HepG2 (cell line): ENCODE measurements around the gene PRKCB. TPM values are rescaled to one million over a fixed set of nuclear protein-coding genes. Genes with fewer than 3 reads are reported as not detected.

Experiments used
- ATAC-seq: fragments of 200-7000 bp; cut with Tn5 transposase; 3 replicates; pipeline ENCODE4 v1.9.1; 2020; ENCODE audit warnings: mild to moderate bottlenecking, moderate library complexity
- BruUV-seq: library from RNA; stranded (reverse); fragments of 400-500 nt; replicated peaks from 2 replicates; lab custom pipeline; 2021; lab: Mats Ljungman, UMichigan
- CTCF ChIA-PET: fragments of 300-600 bp; formaldehyde crosslinking; extraction: SDS; loops from one replicate; lab custom pipeline; 2021; ENCODE audit warnings: low total read pairs, inconsistent platforms, low intra/inter-chr PET ratio; lab: Yijun Ruan, JAX
- POLR2A ChIA-PET: fragments of 350-600 bp; sonication (Branson Sonifier 250); formaldehyde crosslinking; loops from one replicate; lab custom pipeline; 2020; ENCODE audit warnings: antibody characterized with exemption, inconsistent platforms; lab: Yijun Ruan, JAX
- DNase-seq: peaks from one replicate; pipeline ENCODE4 v3.0.0-alpha.2; 2015; ENCODE audit warnings: low spot score
- FAIRE-seq: peaks from 3 replicates; lab custom pipeline; 2011; peaks lifted over from hg19 to GRCh38; lab: Jason Lieb, UNC
- H2AFZ ChIP-seq: one replicate; pipeline ENCODE4 v1.6.1; 2011; ENCODE audit warnings: low read length, inconsistent platforms
- H3K27ac ChIP-seq: fragments of 300-600 bp; 3 replicates; pipeline ENCODE4 v1.8.0; 2011; ENCODE audit warnings: mixed run types, mild to moderate bottlenecking, mixed read lengths, low read length, inconsistent platforms; ENCODE audit not compliant: insufficient read depth; ENCODE audit errors: extremely low read length
- H3K27me3 ChIP-seq, 2 experiments: fragments of 200-600 bp in 1 of 2; 2 replicates in 1 of 2; 3 replicates in 1 of 2; pipeline versions ENCODE4 v1.6.0 to v1.8.0; 2011; ENCODE audit warnings: low read length in 2 of 2, mild to moderate bottlenecking in 2 of 2, moderate library complexity in 2 of 2, inconsistent platforms in 1 of 2; ENCODE audit not compliant: insufficient read depth in 2 of 2, control insufficient read depth in 1 of 2
- H3K36me3 ChIP-seq, 2 experiments: fragments of 200-600 bp in 1 of 2; replicated peaks in 1 of 2; 2 replicates in 1 of 2; 3 replicates in 1 of 2; pipeline versions ENCODE4 v1.5.1 to v1.8.0; 2011; ENCODE audit warnings: low read length in 2 of 2, inconsistent platforms in 1 of 2; ENCODE audit not compliant: insufficient read depth in 2 of 2, control insufficient read depth in 1 of 2
- H3K4me1 ChIP-seq: 2 replicates; pipeline ENCODE4 v1.5.1; 2012; ENCODE audit warnings: low read length, inconsistent platforms; ENCODE audit not compliant: insufficient read depth
- H3K4me2 ChIP-seq: 2 replicates; pipeline ENCODE4 v1.6.0; 2011; ENCODE audit warnings: low read depth, low read length, inconsistent platforms
- H3K4me3 ChIP-seq, 3 experiments: fragments of 200-600 bp in 1 of 3; sonication (generic), shearing (Covaris generic) in 1 of 3; replicated peaks in 1 of 3; 2 replicates each; pipeline ENCODE4 v1.5.1; 2011 to 2016; ENCODE audit warnings: low read length in 3 of 3, inconsistent platforms in 2 of 3, low read depth in 2 of 3, mild to moderate bottlenecking in 2 of 3, control low read depth in 1 of 3, mixed read lengths in 1 of 3; ENCODE audit not compliant: insufficient read depth in 1 of 3
- H3K79me2 ChIP-seq: one replicate; pipeline ENCODE4 v1.6.1; 2011; ENCODE audit warnings: low read length, inconsistent platforms; ENCODE audit not compliant: insufficient read depth
- H3K9ac ChIP-seq: 2 replicates; pipeline ENCODE4 v1.6.0; 2011; ENCODE audit warnings: mild to moderate bottlenecking, low read depth, low read length, inconsistent platforms; ENCODE audit not compliant: insufficient read depth
- H3K9me3 ChIP-seq: 2 replicates; pipeline ENCODE4 v1.5.1; 2012; ENCODE audit warnings: mild to moderate bottlenecking, low read length
- H4K20me1 ChIP-seq: 2 replicates; pipeline ENCODE4 v1.6.0; 2011; ENCODE audit warnings: inconsistent platforms, mild to moderate bottlenecking, low read length, moderate library complexity; ENCODE audit not compliant: insufficient read depth
- ARNTL ChIP-seq: sonication (generic); formaldehyde crosslinking; IDR thresholded peaks from 2 replicates; pipeline ENCODE4 v1.4.0; 2020; ENCODE audit warnings: mild to moderate bottlenecking, missing genetic modification reagents
- E2F1 ChIP-seq: sonication (generic); formaldehyde crosslinking; IDR thresholded peaks from 2 replicates; pipeline ENCODE4 v1.5.0; 2020; ENCODE audit warnings: missing genetic modification reagents
- HOXD1 ChIP-seq: sonication (generic); formaldehyde crosslinking; IDR thresholded peaks from 2 replicates; pipeline ENCODE4 v1.5.0; 2020; ENCODE audit warnings: missing genetic modification reagents
- MEF2D ChIP-seq: sonication (generic); formaldehyde crosslinking; IDR thresholded peaks from 2 replicates; pipeline ENCODE4 v1.5.1; 2020; ENCODE audit warnings: mild to moderate bottlenecking, missing genetic modification reagents
- PRDM4 ChIP-seq: sonication (generic); formaldehyde crosslinking; IDR thresholded peaks from 2 replicates; pipeline ENCODE4 v1.9.0; 2021; ENCODE audit warnings: missing genetic modification reagents, borderline replicate concordance
- TAF15 ChIP-seq: fragments of 200-400 bp; formaldehyde crosslinking; IDR thresholded peaks from one replicate; pipeline ENCODE4 v1.6.1; 2018; ENCODE audit warnings: mild to moderate bottlenecking, low read depth, low read length; ENCODE audit not compliant: poor library complexity, severe bottlenecking
- ZMAT5 ChIP-seq: sonication (generic); formaldehyde crosslinking; IDR thresholded peaks from 2 replicates; pipeline ENCODE4 v1.5.0; 2020; ENCODE audit warnings: mild to moderate bottlenecking, low read depth, missing genetic modification reagents, borderline replicate concordance
- ZNF326 ChIP-seq: sonication (generic); formaldehyde crosslinking; IDR thresholded peaks from 2 replicates; pipeline ENCODE4 v1.4.0; 2020; ENCODE audit warnings: missing genetic modification reagents, borderline replicate concordance
- ZNF556 ChIP-seq: sonication (generic); formaldehyde crosslinking; IDR thresholded peaks from 2 replicates; pipeline ENCODE4 v1.4.0; 2020; ENCODE audit warnings: mild to moderate bottlenecking, missing genetic modification reagents, borderline replicate concordance
- WGBS: methylation state at CpG from one replicate; pipeline ENCODE4 v1.1.6; 2017; ENCODE audit warnings: low lambda C conversion rate; 5-methylcytosine and 5-hydroxymethylcytosine counted together
- in situ Hi-C: cut with HindIII; loops from 2 replicates; pipeline ENCODE4 v1.10.0; 2017; ENCODE audit warnings: low pct_unique_long_range_greater_than_20kb; ENCODE audit not compliant: extremely low pct_ligation_motif_present
- intact Hi-C: fragments of 100-400 bp; cut with micrococcal nuclease; formaldehyde crosslinking; loops from one replicate; pipeline ENCODE4 v1.10.0; 2022; ENCODE audit not compliant: unreplicated experiment
- polyA plus RNA-seq, 8 experiments: library from polyadenylated mRNA; depleted of rRNA in 3 of 8; stranded (reverse) in 7 of 8; unstranded in 1 of 8; fragments of >200 nt; fragmentation: Illumina TruSeq in 4 of 8; extraction: Trizol in 4 of 8; gene quantifications; 2 replicates each; pipeline versions ENCODE4 v1.2.1 to v1.2.3, GENCODE V29; 2011 to 2016; ENCODE audit warnings: low read depth in 4 of 8, missing spikeins in 1 of 8, mixed read lengths in 1 of 8; ENCODE audit not compliant: insufficient read depth in 1 of 8
- total RNA-seq, 5 experiments: library from RNA; depleted of rRNA; stranded (reverse); fragments of >200 nt; fragmentation: Illumina TruSeq; extraction: Trizol; gene quantifications; 2 replicates each; pipeline ENCODE4 v1.2.3, GENCODE V29; 2016; ENCODE audit warnings: low read depth in 1 of 5
- TF ChIP-seq, protein P1 (sequence below): sonication (generic); formaldehyde crosslinking; IDR thresholded peaks from 2 replicates; pipeline ENCODE4 v1.5.0; 2020; ENCODE audit warnings: missing genetic modification reagents, mild to moderate bottlenecking, borderline replicate concordance

PRKCB gene
- total and polyA plus RNA-seq, 2 of the 13 experiments (the other 11 are each of a cell fraction or from before 2014, with no cell fraction given): 0.01 TPM; not detected in 1

DNA sequence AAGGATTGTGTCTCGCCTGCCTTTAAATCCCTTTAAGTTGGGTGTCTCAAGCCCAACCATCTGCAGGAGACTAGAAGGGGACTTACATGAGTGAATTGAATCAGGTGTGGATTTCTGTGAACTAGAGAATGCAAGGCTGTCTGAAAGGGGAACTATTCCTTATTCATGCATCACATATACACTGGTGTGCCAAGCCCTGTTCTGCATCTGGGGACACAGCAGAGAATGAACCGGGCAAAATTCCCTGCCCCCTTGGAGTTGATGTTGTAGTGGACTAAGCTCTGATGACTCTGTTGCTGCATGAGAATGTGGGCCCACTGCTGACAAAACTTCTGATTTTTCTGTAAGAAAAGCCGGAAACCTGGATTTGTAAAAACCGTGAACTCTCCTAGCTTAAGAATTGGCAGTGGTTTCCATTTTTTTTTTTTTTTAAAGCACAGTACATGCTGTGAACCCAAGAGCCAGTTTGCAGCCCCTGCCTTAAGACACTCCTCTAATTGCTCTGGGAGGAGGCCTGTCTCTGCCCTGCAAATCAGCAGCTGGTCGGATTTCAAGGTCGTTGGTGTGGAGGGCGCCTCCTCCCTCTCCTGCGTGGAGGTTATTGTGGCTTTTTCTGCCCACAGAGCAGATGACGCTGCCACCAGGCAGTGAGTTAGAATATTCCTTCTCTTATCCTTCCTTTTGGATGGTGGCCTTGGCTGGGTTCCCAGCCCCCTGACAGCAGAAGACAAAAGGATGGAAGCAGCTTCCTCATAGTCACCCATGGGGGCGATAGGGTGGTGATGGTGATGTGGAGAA, 131.0 kb downstream of the PRKCB start:
- CTCF ChIA-PET: no interaction called here
- Histone ChIP-seq H3K9ac (no peak overlapping the region), H4K20me1 (no peaks in the 10 kb centered on the region), H3K79me2 (no peaks in the 10 kb centered on the region), H3K9me3 (no peaks in the 10 kb centered on the region), H3K4me3 (no peak overlapping the region), H3K4me1 (peaks cover 6% of the 10 kb centered on the region; the same call in 1 of the 2 replicates), H2AFZ (no peak overlapping the region), H3K36me3 (no peaks in the 10 kb centered on the region), H3K27me3 (peaks cover 0 to 22% of the 10 kb centered on the region in 2 experiments; a peak in 2 of 5 replicates), H3K27ac (no peak overlapping the region), H3K4me2 (no peak overlapping the region)
- ATAC-seq: no peak
- BruUV-seq: no TSS peak
- in situ Hi-C loops: no loop called here
- no peak for FAIRE-seq
- POLR2A ChIA-PET: no interaction called here
- 24% methylated on average over 10 of the region's 10 CpGs for WGBS
- TF ChIP-seq E2F1 (CRISPR knock-in tag): no peak
- TF ChIP-seq PRDM4 (CRISPR knock-in tag): no peak
- no peak for TF ChIP-seq ARNTL
- TF ChIP-seq, protein P1, sequence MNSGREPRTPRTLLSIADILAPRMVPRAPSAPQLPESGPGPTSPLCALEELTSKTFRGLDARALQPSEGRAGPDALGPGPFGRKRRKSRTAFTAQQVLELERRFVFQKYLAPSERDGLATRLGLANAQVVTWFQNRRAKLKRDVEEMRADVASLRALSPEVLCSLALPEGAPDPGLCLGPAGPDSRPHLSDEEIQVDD (CRISPR knock-in tag): no peak
- TF ChIP-seq TAF15: no peak
- TF ChIP-seq HOXD1 (CRISPR knock-in tag): no peak
- no peak for TF ChIP-seq ZMAT5 (CRISPR knock-in tag)
- TF ChIP-seq ZNF556 (CRISPR knock-in tag): no peak
- TF ChIP-seq ZNF326 (CRISPR knock-in tag): no peak
- TF ChIP-seq MEF2D (CRISPR knock-in tag): no peak
- no peak for DNase-seq
- intact Hi-C loops: no loop called here
